ENCODE results near the gene DUSP9.
"Not testable (repeated sequence)": the region's sequence is repeated elsewhere in the genome, so short reads cannot be mapped to it uniquely, and the experiment has no call there.

DUSP9 gene

GRCh38 chrX:153694256-153694655 lies 47.3 kb downstream of the DUSP9 start:
- DNase-seq: not testable (repeated sequence)

- no peak for DNase-seq
These were observed 47.8 kb downstream of the DUSP9 start for GRCh38 chrX:153694687-153695270.

- no peak for DNase-seq
These were observed 49.1 kb downstream of the DUSP9 start for GRCh38 chrX:153696100-153696499.

GRCh38 chrX:153696538-153696937 lies 49.5 kb downstream of the DUSP9 start:
- not testable (repeated sequence) for DNase-seq

GRCh38 chrX:153696986-153697722 lies 50.2 kb downstream of the DUSP9 start:
- DNase-seq: not testable (repeated sequence)

GRCh38 chrX:153697924-153698865 lies 51.2 kb downstream of the DUSP9 start:
- DNase-seq: no peak

- DNase-seq: not testable (repeated sequence)
These were observed 52.3 kb downstream of the DUSP9 start for GRCh38 chrX:153699210-153699783.

GRCh38 chrX:153699784-153700371 lies 52.9 kb downstream of the DUSP9 start:
- DNase-seq: not testable (repeated sequence)

GRCh38 chrX:153700376-153700945 lies 53.5 kb downstream of the DUSP9 start:
- no peak for DNase-seq

Measured in activated gamma-delta T cell (primary cell).